Measurements from ENCODE around the gene RBMS1. TPM values are rescaled to one million over a fixed set of nuclear protein-coding genes. Genes with fewer than 3 reads are reported as not detected.

The RBMS1 gene
- total RNA-seq, 3 donors from 2014 or later, result 47.1 to 63.4 (median 56.3) TPM

- no peak for DNase-seq
- Mint-ChIP-seq H3K36me3 (ENCODE audit: insufficient read depth) (peaks cover 5% of the 10 kb centered on the region), H3K4me1 (ENCODE audit: low read depth) (peaks cover 91% of the 10 kb centered on the region), H3K4me3 (peak overlapping the region; percentile 22), H3K27me3 (ENCODE audit: low read depth) (no peaks in the 10 kb centered on the region), H3K9me3 (no peaks in the 10 kb centered on the region)
- no peak for ATAC-seq
Measured at GRCh38 chr2:160390544-160391455, 102.8 kb downstream of the RBMS1 start.

GRCh38 chr2:160389875-160390274 is 103.7 kb downstream of the RBMS1 start:
- H3K4me3 Mint-ChIP-seq, result no peak overlapping the region
- ATAC-seq (no peak), DNase-seq (no peak)
- peaks cover 92% of the 10 kb centered on the region for H3K4me1 Mint-ChIP-seq (ENCODE audit: low read depth)
- no peaks in the 10 kb centered on the region for H3K9me3 Mint-ChIP-seq
- peaks cover 7% of the 10 kb centered on the region for H3K36me3 Mint-ChIP-seq (ENCODE audit: insufficient read depth)
- no peaks in the 10 kb centered on the region for H3K27me3 Mint-ChIP-seq (ENCODE audit: low read depth)

- H3K4me3 Mint-ChIP-seq, result peak overlapping the region; percentile 33
- peaks cover 87% of the 10 kb centered on the region for H3K4me1 Mint-ChIP-seq (ENCODE audit: low read depth)
- DNase-seq, result peak; percentile 17
- ATAC-seq, result peak; percentile 57 to 66
- no peaks in the 10 kb centered on the region for H3K9me3 Mint-ChIP-seq
- peaks cover 8% of the 10 kb centered on the region for H3K36me3 Mint-ChIP-seq (ENCODE audit: insufficient read depth)
- H3K27me3 Mint-ChIP-seq (ENCODE audit: low read depth), result no peaks in the 10 kb centered on the region
Measured at GRCh38 chr2:160388464-160389263, 104.9 kb downstream of the RBMS1 start.

- Mint-ChIP-seq H3K4me3 (peak overlapping the region; percentile 35), H3K36me3 (ENCODE audit: insufficient read depth) (peaks cover 8% of the 10 kb centered on the region), H3K4me1 (ENCODE audit: low read depth) (peaks cover 84% of the 10 kb centered on the region), H3K9me3 (no peaks in the 10 kb centered on the region), H3K27me3 (ENCODE audit: low read depth) (no peaks in the 10 kb centered on the region)
- ATAC-seq (peak in 1 of 2 donors; percentile 25), DNase-seq (no peak)
Measured at GRCh38 chr2:160387558-160388262, 105.9 kb downstream of the RBMS1 start.

- ATAC-seq, result no peak
- H3K36me3 Mint-ChIP-seq (ENCODE audit: insufficient read depth), result peaks cover 4% of the 10 kb centered on the region
- H3K9me3 Mint-ChIP-seq, result no peaks in the 10 kb centered on the region
- DNase-seq, result no peak
- no peaks in the 10 kb centered on the region for H3K27me3 Mint-ChIP-seq (ENCODE audit: low read depth)
- no peak overlapping the region for H3K4me3 Mint-ChIP-seq
- peaks cover 85% of the 10 kb centered on the region for H3K4me1 Mint-ChIP-seq (ENCODE audit: low read depth)
Measured at GRCh38 chr2:160384791-160385190, 108.8 kb downstream of the RBMS1 start.

GRCh38 chr2:160381425-160381951 is 112.1 kb downstream of the RBMS1 start:
- peak overlapping the region; percentile 3 for H3K4me3 Mint-ChIP-seq
- H3K4me1 Mint-ChIP-seq (ENCODE audit: low read depth), result peaks cover 80% of the 10 kb centered on the region
- H3K36me3 Mint-ChIP-seq (ENCODE audit: insufficient read depth), result peaks cover 5% of the 10 kb centered on the region
- no peaks in the 10 kb centered on the region for H3K9me3 Mint-ChIP-seq
- ATAC-seq, result peak; percentile 44 to 62
- no peak for DNase-seq
- H3K27me3 Mint-ChIP-seq (ENCODE audit: low read depth), result no peaks in the 10 kb centered on the region

GRCh38 chr2:160380611-160381010 is 113.0 kb downstream of the RBMS1 start:
- Mint-ChIP-seq H3K9me3 (no peaks in the 10 kb centered on the region), H3K4me1 (ENCODE audit: low read depth) (peaks cover 79% of the 10 kb centered on the region), H3K36me3 (ENCODE audit: insufficient read depth) (peaks cover 5% of the 10 kb centered on the region), H3K4me3 (no peak overlapping the region), H3K27me3 (ENCODE audit: low read depth) (no peaks in the 10 kb centered on the region)
- ATAC-seq, result no peak
- no peak for DNase-seq

GRCh38 chr2:160380000-160380570 is 113.5 kb downstream of the RBMS1 start:
- H3K27me3 Mint-ChIP-seq (ENCODE audit: low read depth), result no peaks in the 10 kb centered on the region
- no peak overlapping the region for H3K4me3 Mint-ChIP-seq
- DNase-seq (no peak), ATAC-seq (peak; percentile 37 to 59)
- H3K9me3 Mint-ChIP-seq, result no peaks in the 10 kb centered on the region
- H3K36me3 Mint-ChIP-seq (ENCODE audit: insufficient read depth), result peaks cover 5% of the 10 kb centered on the region
- peaks cover 81% of the 10 kb centered on the region for H3K4me1 Mint-ChIP-seq (ENCODE audit: low read depth)

GRCh38 chr2:160379399-160379798 is 114.2 kb downstream of the RBMS1 start:
- DNase-seq (no peak), ATAC-seq (no peak)
- H3K36me3 Mint-ChIP-seq (ENCODE audit: insufficient read depth), result peaks cover 5% of the 10 kb centered on the region
- no peaks in the 10 kb centered on the region for H3K27me3 Mint-ChIP-seq (ENCODE audit: low read depth)
- peaks cover 79% of the 10 kb centered on the region for H3K4me1 Mint-ChIP-seq (ENCODE audit: low read depth)
- no peak overlapping the region for H3K4me3 Mint-ChIP-seq
- H3K9me3 Mint-ChIP-seq, result no peaks in the 10 kb centered on the region

- peaks cover 10% of the 10 kb centered on the region for H3K36me3 Mint-ChIP-seq (ENCODE audit: insufficient read depth)
- H3K9me3 Mint-ChIP-seq, result no peaks in the 10 kb centered on the region
- H3K27me3 Mint-ChIP-seq (ENCODE audit: low read depth), result no peaks in the 10 kb centered on the region
- ATAC-seq, result no peak
- DNase-seq, result no peak
- H3K4me1 Mint-ChIP-seq (ENCODE audit: low read depth), result peaks cover 88% of the 10 kb centered on the region
- H3K4me3 Mint-ChIP-seq, result no peak overlapping the region
Measured at GRCh38 chr2:160377204-160377995, 116.2 kb downstream of the RBMS1 start.

GRCh38 chr2:160376576-160376975 is 117.0 kb downstream of the RBMS1 start:
- Mint-ChIP-seq H3K4me1 (ENCODE audit: low read depth) (peaks cover 88% of the 10 kb centered on the region), H3K36me3 (ENCODE audit: insufficient read depth) (peaks cover 10% of the 10 kb centered on the region), H3K4me3 (no peak overlapping the region), H3K27me3 (ENCODE audit: low read depth) (no peaks in the 10 kb centered on the region), H3K9me3 (no peaks in the 10 kb centered on the region)
- no peak for ATAC-seq
- no peak for DNase-seq

- ATAC-seq (no peak), DNase-seq (no peak)
- Mint-ChIP-seq H3K4me1 (ENCODE audit: low read depth) (peaks cover 88% of the 10 kb centered on the region), H3K36me3 (ENCODE audit: insufficient read depth) (peaks cover 10% of the 10 kb centered on the region), H3K27me3 (ENCODE audit: low read depth) (no peaks in the 10 kb centered on the region), H3K4me3 (no peak overlapping the region), H3K9me3 (no peaks in the 10 kb centered on the region)
Measured at GRCh38 chr2:160375802-160376469, 117.7 kb downstream of the RBMS1 start.

GRCh38 chr2:160375037-160375436 is 118.6 kb downstream of the RBMS1 start:
- Mint-ChIP-seq H3K4me1 (ENCODE audit: low read depth) (peaks cover 86% of the 10 kb centered on the region), H3K4me3 (no peak overlapping the region), H3K9me3 (no peaks in the 10 kb centered on the region), H3K36me3 (ENCODE audit: insufficient read depth) (peaks cover 9% of the 10 kb centered on the region), H3K27me3 (ENCODE audit: low read depth) (no peaks in the 10 kb centered on the region)
- DNase-seq (no peak), ATAC-seq (no peak)
